ENCODE data around the gene ATP9A.

DNA sequence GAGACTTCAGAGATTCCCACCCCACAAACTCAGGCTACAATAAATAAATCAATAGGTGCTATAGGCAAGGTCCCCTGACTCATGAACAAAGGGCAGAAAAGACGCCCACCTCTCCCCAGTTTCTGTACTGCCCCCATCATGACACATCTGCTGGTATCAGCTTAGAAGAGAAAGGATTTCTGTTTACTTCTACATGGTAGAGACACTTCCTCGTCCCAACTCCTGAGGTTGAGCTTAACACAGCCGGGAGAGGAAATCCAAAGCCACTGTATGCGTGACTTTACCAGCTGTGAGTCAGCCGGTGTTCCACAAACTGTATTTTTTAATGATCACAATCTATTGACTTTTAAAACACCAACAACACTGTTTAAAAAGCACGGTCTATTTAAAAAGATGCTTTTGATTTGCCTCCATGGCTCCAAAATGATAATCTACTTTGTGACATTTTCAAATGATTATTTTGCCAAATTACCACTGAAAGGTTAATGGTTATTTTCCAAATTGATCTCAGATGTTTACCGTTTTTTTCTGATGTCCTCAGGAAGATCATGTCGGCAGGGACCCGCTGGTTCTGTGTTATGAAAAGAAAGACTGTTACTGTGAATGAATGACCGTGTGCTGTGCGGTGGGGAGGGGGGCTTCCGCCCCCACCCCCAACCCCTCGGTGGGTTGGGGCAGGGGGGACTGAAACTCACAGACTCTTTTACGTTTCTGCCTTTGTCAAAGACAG is 72.5 kb downstream of the ATP9A start:
- TF ChIP-seq CTCF (IDR thresholded peaks at IDR 0.05), result no peak
- no peak for TF ChIP-seq POLR2A (IDR thresholded peaks at IDR 0.05)

Measured in right lobe of liver (tissue), 4 donors.